IMR-90 (cell line): ENCODE results near the gene ADGRL4. TPM values are rescaled to one million over a fixed set of nuclear protein-coding genes. Genes with fewer than 3 reads are reported as not detected.

ENCODE experiments used
- ATAC-seq: fragments of 200-7000 bp; cut with Tn5 transposase; 2 replicates; pipeline ENCODE4 v1.9.1; 2020; ENCODE audit warnings: low read depth, mild to moderate bottlenecking, moderate library complexity
- BruUV-seq: library from RNA; stranded (reverse); fragments of 400-500 nt; replicated peaks from 2 replicates; lab custom pipeline; 2021; lab: Mats Ljungman, UMichigan
- CTCF ChIA-PET: fragments of 300-600 bp; formaldehyde crosslinking; extraction: SDS; loops from one replicate; lab custom pipeline; 2021; ENCODE audit warnings: antibody characterized with exemption; lab: Yijun Ruan, JAX
- POLR2A ChIA-PET: fragments of 300-600 bp; sonication (Branson Sonifier 250); formaldehyde crosslinking; loops from one replicate; lab custom pipeline; 2022; ENCODE audit warnings: antibody characterized with exemption; ENCODE audit not compliant: unreplicated experiment; lab: Charles Lee
- DNase-seq: peaks from one replicate; pipeline ENCODE4 v3.0.0; 2013
- H2AFZ ChIP-seq: replicated peaks from 2 replicates; pipeline ENCODE3; 2013; ENCODE audit warnings: low read length, mild to moderate bottlenecking; ENCODE audit not compliant: poor library complexity
- H2AK5ac ChIP-seq: 2 replicates; pipeline ENCODE4 v1.6.1; 2013; ENCODE audit warnings: low read depth, low read length, inconsistent platforms
- H2AK9ac ChIP-seq: replicated peaks from 2 replicates; pipeline ENCODE3; 2013; ENCODE audit warnings: mild to moderate bottlenecking, low read depth, low read length, moderate library complexity; ENCODE audit not compliant: poor library complexity
- H2BK120ac ChIP-seq: 2 replicates; pipeline ENCODE4 v1.6.1; 2013; ENCODE audit warnings: low read depth, low read length, inconsistent platforms
- H2BK15ac ChIP-seq: 3 replicates; pipeline ENCODE4 v1.6.1; 2013; ENCODE audit warnings: low read depth, low read length, inconsistent platforms
- H2BK20ac ChIP-seq: 2 replicates; pipeline ENCODE4 v1.6.1; 2013; ENCODE audit warnings: low read depth, mild to moderate bottlenecking, inconsistent platforms, low read length, moderate library complexity
- H2BK5ac ChIP-seq: 2 replicates; pipeline ENCODE4 v1.6.1; 2013; ENCODE audit warnings: mild to moderate bottlenecking, low read depth, low read length, inconsistent platforms; ENCODE audit not compliant: poor library complexity, severe bottlenecking
- H3K14ac ChIP-seq: replicated peaks from 2 replicates; pipeline ENCODE4 v1.6.1; 2013; ENCODE audit warnings: low read depth, low read length, inconsistent platforms
- H3K18ac ChIP-seq: 2 replicates; pipeline ENCODE4 v1.6.1; 2013; ENCODE audit warnings: low read depth, low read length, control low read depth
- H3K23ac ChIP-seq: 2 replicates; pipeline ENCODE4 v1.6.1; 2013; ENCODE audit warnings: low read depth, low read length, inconsistent platforms
- H3K27ac ChIP-seq: 2 replicates; pipeline ENCODE4 v1.5.1; 2013; ENCODE audit warnings: mild to moderate bottlenecking, control low read depth, low read length; ENCODE audit not compliant: insufficient read depth
- H3K27me3 ChIP-seq: 2 replicates; pipeline ENCODE4 v1.6.1; 2013; ENCODE audit warnings: low read length; ENCODE audit not compliant: control insufficient read depth, insufficient read depth
- H3K36me3 ChIP-seq: 2 replicates; pipeline ENCODE4 v1.6.1; 2013; ENCODE audit warnings: low read length, mixed read lengths; ENCODE audit not compliant: control insufficient read depth, insufficient read depth
- H3K4ac ChIP-seq: 2 replicates; pipeline ENCODE4 v1.6.1; 2013; ENCODE audit warnings: low read depth, low read length, inconsistent platforms
- H3K4me1 ChIP-seq: 2 replicates; pipeline ENCODE4 v1.6.1; 2013; ENCODE audit warnings: low read length, mixed read lengths; ENCODE audit not compliant: control insufficient read depth, insufficient read depth
- H3K4me2 ChIP-seq: 2 replicates; pipeline ENCODE4 v1.6.1; 2013; ENCODE audit warnings: low read depth, mild to moderate bottlenecking, control low read depth, low read length, moderate library complexity
- H3K4me3 ChIP-seq: 2 replicates; pipeline ENCODE4 v1.5.1; 2013; ENCODE audit warnings: low read depth, mild to moderate bottlenecking, control low read depth, low read length, moderate library complexity; ENCODE audit not compliant: insufficient read depth
- H3K56ac ChIP-seq: 2 replicates; pipeline ENCODE4 v1.6.1; 2013; ENCODE audit warnings: low read length, inconsistent platforms; ENCODE audit not compliant: insufficient read depth; ENCODE audit errors: extremely low read depth
- H3K79me1 ChIP-seq, 2 experiments: 2 replicates each; pipeline ENCODE4 v1.6.1; 2013; ENCODE audit warnings: low read length in 2 of 2, inconsistent platforms in 1 of 2, low read depth in 1 of 2
- H3K9ac ChIP-seq: 2 replicates; pipeline ENCODE4 v1.6.1; 2013; ENCODE audit warnings: low read depth, low read length, control low read depth
- H3K9me1 ChIP-seq: 2 replicates; pipeline ENCODE4 v1.6.1; 2013; ENCODE audit warnings: low read length, inconsistent platforms; ENCODE audit not compliant: insufficient read depth
- H3K9me3 ChIP-seq: 2 replicates; pipeline ENCODE4 v1.6.1; 2013; ENCODE audit warnings: low read length; ENCODE audit not compliant: control insufficient read depth, insufficient read depth
- H4K20me1 ChIP-seq: 2 replicates; pipeline ENCODE4 v1.6.1; 2013; ENCODE audit warnings: low read length, inconsistent platforms; ENCODE audit not compliant: insufficient read depth
- H4K5ac ChIP-seq: 2 replicates; pipeline ENCODE4 v1.6.1; 2013; ENCODE audit warnings: mild to moderate bottlenecking, low read depth, low read length, control low read depth
- H4K8ac ChIP-seq, 2 experiments: 2 replicates each; pipeline ENCODE4 v1.6.1; 2013; ENCODE audit warnings: low read depth in 2 of 2, low read length in 2 of 2, control low read depth in 1 of 2, inconsistent platforms in 1 of 2
- H4K91ac ChIP-seq: 2 replicates; pipeline ENCODE4 v1.6.1; 2013; ENCODE audit warnings: low read depth, low read length, inconsistent platforms; ENCODE audit not compliant: insufficient read depth
- CEBPB ChIP-seq: IDR thresholded peaks from 2 replicates; pipeline ENCODE4 v1.6.1; 2012; ENCODE audit warnings: low read depth, low read length, improper control_type of control experiment
- CHD1 ChIP-seq: IDR thresholded peaks from 2 replicates; pipeline ENCODE4 v1.6.1; 2012; ENCODE audit warnings: low read depth, low read length, improper control_type of control experiment
- FOS ChIP-seq: fragments of 150-350 bp; IDR thresholded peaks from 2 replicates; pipeline ENCODE4 v1.6.1; 2016; ENCODE audit warnings: low read depth, low read length
- MXI1 ChIP-seq: IDR thresholded peaks from 2 replicates; pipeline ENCODE4 v1.6.1; 2012; ENCODE audit warnings: low read depth, mild to moderate bottlenecking, low read length, moderate library complexity, borderline replicate concordance
- NFE2L2 ChIP-seq: fragments of 150-350 bp; IDR thresholded peaks from 2 replicates; pipeline ENCODE4 v1.6.1; 2016; ENCODE audit warnings: low read depth, mild to moderate bottlenecking, low read length
- RCOR1 ChIP-seq: IDR thresholded peaks from 2 replicates; pipeline ENCODE4 v1.6.1; 2012; ENCODE audit warnings: mild to moderate bottlenecking, low read length, improper control_type of control experiment; ENCODE audit not compliant: insufficient replicate concordance
- WGBS, 2 experiments: methylation state at CpG; one replicate each; pipeline versions ENCODE4 v1.1.5 to v1.1.7; 2013; ENCODE audit warnings: missing lambda C conversion rate in 2 of 2; ENCODE audit not compliant: insufficient read length in 1 of 2; ENCODE audit errors: extremely low coverage in 2 of 2; 5-methylcytosine and 5-hydroxymethylcytosine counted together
- dilution Hi-C: fragments of 300-500 bp; cut with HindIII; formaldehyde crosslinking; loops from one replicate; pipeline ENCODE4 v1.14.3; 2018; ENCODE audit warnings: low sequenced_read_pairs; ENCODE audit not compliant: unreplicated experiment
- in situ Hi-C: fragments of 300-500 bp; cut with MboI; formaldehyde crosslinking; loops from 3 replicates; pipeline ENCODE4 v1.14.3; 2019; ENCODE audit warnings: low sequenced_read_pairs, inconsistent platforms, mixed read lengths
- intact Hi-C: fragments of 100-400 bp; cut with micrococcal nuclease; formaldehyde crosslinking; loops from 2 replicates; pipeline ENCODE4 v1.10.0; 2022
- polyA plus RNA-seq, 3 experiments: library from polyadenylated mRNA; depleted of rRNA; stranded (reverse); fragments of >200 nt; gene quantifications; 2 replicates each; pipeline ENCODE4 v1.2.3, GENCODE V29; 2012; ENCODE audit warnings: low replicate concordance in 1 of 3
- total RNA-seq: library from RNA; depleted of rRNA; stranded (reverse); fragments of >200 nt; gene quantifications from 2 replicates; pipeline ENCODE4 v1.2.3, GENCODE V29; 2012

ADGRL4 gene
- total and polyA plus RNA-seq, 2 of the 4 experiments (the other 2 are of a cell fraction), result 3.2 to 4.5 TPM

GRCh38 chr1:78892260-78892840 is 114.2 kb downstream of the ADGRL4 start:
- no peak overlapping the region for H3K23ac ChIP-seq
- no peak overlapping the region for H3K4me2 ChIP-seq
- H3K9me3 ChIP-seq, result no peaks in the 10 kb centered on the region
- no peak overlapping the region for H3K4ac ChIP-seq
- no peak overlapping the region for H2BK5ac ChIP-seq
- H3K4me1 ChIP-seq, result no peaks in the 10 kb centered on the region
- H3K4me3 ChIP-seq, result no peak overlapping the region
- ATAC-seq (no peak; the same call in 1 of the 2 replicates), DNase-seq (peak; percentile 61)
- H3K56ac ChIP-seq, result no peak overlapping the region
- intact Hi-C loops (no loop called here), in situ Hi-C loops (no loop called here), dilution Hi-C loops (no loop called here)
- no peak overlapping the region for H3K9ac ChIP-seq
- no peak overlapping the region for H2AK9ac ChIP-seq
- TF ChIP-seq MXI1 (no peak), FOS (peak; percentile 21; the same call in 1 of the 2 replicates), CHD1 (no peak), RCOR1 (no peak), CEBPB (peak; percentile 53; the same call in 1 of the 2 replicates), NFE2L2 (peak; percentile 59; the same call in 1 of the 2 replicates)
- no peak overlapping the region for H3K18ac ChIP-seq
- no CpG with 5 or more reads among the region's 3 CpGs for WGBS, 2 experiments
- no peak overlapping the region for H4K8ac ChIP-seq
- no peak overlapping the region for H2BK15ac ChIP-seq
- H2BK20ac ChIP-seq, result no peak overlapping the region
- H2AFZ ChIP-seq, result no peak overlapping the region
- no peaks in the 10 kb centered on the region for H3K36me3 ChIP-seq
- no peak overlapping the region for H2BK120ac ChIP-seq
- no peak overlapping the region for H4K91ac ChIP-seq
- H3K79me1 ChIP-seq, result no peaks in the 10 kb centered on the region
- 0 out of 2 replicates have a peak, but pooled peaks cover 4% of the 10 kb centered on the region for H3K9me1 ChIP-seq
- no peak overlapping the region for H3K14ac ChIP-seq
- no peak overlapping the region for H2AK5ac ChIP-seq
- H4K20me1 ChIP-seq, result no peaks in the 10 kb centered on the region
- POLR2A ChIA-PET, result no interaction called here
- no peak overlapping the region for H3K27ac ChIP-seq
- CTCF ChIA-PET, result no interaction called here
- H4K5ac ChIP-seq, result no peak overlapping the region
- no peaks in the 10 kb centered on the region for H3K27me3 ChIP-seq
- no TSS peak for BruUV-seq
